Keratinocyte (primary cell): Measurements from ENCODE around the gene PSD. TPM values are rescaled to one million over a fixed set of nuclear protein-coding genes. Genes with fewer than 3 reads are reported as not detected.

Experiments
- DNase-seq: peaks from one replicate; pipeline ENCODE4 v3.0.0-alpha.2; 2011; ENCODE audit warnings: low read depth, missing footprints, low spot score
- FAIRE-seq: peaks from 2 replicates; lab custom pipeline; 2011; peaks lifted over from hg19 to GRCh38; lab: Jason Lieb, UNC
- H2AFZ ChIP-seq: 2 replicates; pipeline ENCODE4 v1.6.0; 2012; ENCODE audit warnings: low read length, control low read depth, inconsistent platforms; ENCODE audit not compliant: control insufficient read depth
- H3K27ac ChIP-seq: 2 replicates; pipeline ENCODE4 v1.5.1; 2011; ENCODE audit warnings: low read length; ENCODE audit not compliant: control insufficient read depth, insufficient read depth
- H3K27me3 ChIP-seq: 3 replicates; pipeline ENCODE4 v1.6.0; 2011; ENCODE audit warnings: low read length; ENCODE audit not compliant: control insufficient read depth, insufficient read depth; ENCODE audit errors: extremely low read depth
- H3K36me3 ChIP-seq, 2 experiments: 2 replicates in 1 of 2; 3 replicates in 1 of 2; pipeline ENCODE4 v1.5.1; 2011; ENCODE audit warnings: low read length in 2 of 2, mild to moderate bottlenecking in 1 of 2; ENCODE audit not compliant: control insufficient read depth in 2 of 2, insufficient read depth in 2 of 2; ENCODE audit errors: extremely low read depth in 1 of 2
- H3K4me1 ChIP-seq: 3 replicates; pipeline ENCODE4 v1.5.1; 2011; ENCODE audit warnings: low read length; ENCODE audit not compliant: control insufficient read depth, insufficient read depth; ENCODE audit errors: extremely low read depth
- H3K4me2 ChIP-seq: 3 replicates; pipeline ENCODE4 v1.6.0; 2011; ENCODE audit warnings: low read depth, low read length; ENCODE audit not compliant: control insufficient read depth, insufficient read depth; ENCODE audit errors: extremely low read depth
- H3K4me3 ChIP-seq, 3 experiments: fragments of 200-600 bp in 1 of 3; sonication (generic) in 1 of 3; 2 replicates in 2 of 3; 3 replicates in 1 of 3; pipeline ENCODE4 v1.5.1; 2011 to 2016; ENCODE audit warnings: low read length in 3 of 3, mild to moderate bottlenecking in 3 of 3, control low read depth in 2 of 3, inconsistent platforms in 1 of 3, low read depth in 1 of 3, mixed read lengths in 1 of 3, mixed run types in 1 of 3, moderate library complexity in 1 of 3; ENCODE audit not compliant: control insufficient read depth in 2 of 3, insufficient read depth in 2 of 3; ENCODE audit errors: extremely low read depth in 1 of 3
- H3K79me2 ChIP-seq: 2 replicates; pipeline ENCODE4 v1.6.0; 2012; ENCODE audit warnings: low read length; ENCODE audit not compliant: control insufficient read depth, insufficient read depth
- H3K9ac ChIP-seq: 3 replicates; pipeline ENCODE4 v1.6.0; 2011; ENCODE audit warnings: low read length; ENCODE audit not compliant: control insufficient read depth, insufficient read depth; ENCODE audit errors: extremely low read depth
- H3K9me1 ChIP-seq: 3 replicates; pipeline ENCODE4 v1.6.0; 2011; ENCODE audit warnings: low read length; ENCODE audit not compliant: control insufficient read depth, insufficient read depth; ENCODE audit errors: extremely low read depth
- H3K9me3 ChIP-seq: 2 replicates; pipeline ENCODE4 v1.5.1; 2012; ENCODE audit warnings: low read depth, low read length; ENCODE audit not compliant: control insufficient read depth
- H4K20me1 ChIP-seq: 3 replicates; pipeline ENCODE4 v1.6.0; 2011; ENCODE audit warnings: low read length; ENCODE audit not compliant: control insufficient read depth, insufficient read depth; ENCODE audit errors: extremely low read depth
- EZH2 ChIP-seq: IDR thresholded peaks from one replicate; pipeline ENCODE4 v1.6.1; 2012; ENCODE audit warnings: inconsistent platforms, mild to moderate bottlenecking, low read length, moderate library complexity
- dilution Hi-C: fragments of 300-500 bp; cut with MboI; formaldehyde crosslinking; loops from one replicate; pipeline ENCODE4 v1.7.0; 2020; ENCODE audit warnings: low sequenced_read_pairs; ENCODE audit not compliant: extremely low pct_ligation_motif_present
- polyA plus RNA-seq, 5 experiments: library from polyadenylated mRNA; depleted of rRNA in 3 of 5; stranded (reverse) in 3 of 5; stranded (forward) in 1 of 5; unstranded in 1 of 5; fragments of >200 nt; gene quantifications; 1 replicate in 1 of 5; 2 replicates in 3 of 5; 3 replicates in 1 of 5; pipeline versions ENCODE4 v1.2.1 to v1.2.3, GENCODE V29; 2011 to 2012; ENCODE audit warnings: missing spikeins in 2 of 5, low read depth in 1 of 5, low replicate concordance in 1 of 5
- TF ChIP-seq, protein P1 (sequence below), 3 experiments: IDR thresholded peaks in 1 of 3; conservative IDR thresholded peaks in 1 of 3; optimal IDR thresholded peaks in 1 of 3; 2 replicates in 2 of 3; 3 replicates in 1 of 3; pipeline versions ENCODE3 to v1.5.1; 2011; ENCODE audit warnings: low read length in 3 of 3, mild to moderate bottlenecking in 3 of 3, moderate library complexity in 2 of 3, control low read depth in 1 of 3, inconsistent platforms in 1 of 3; ENCODE audit not compliant: insufficient read depth in 2 of 3; ENCODE audit errors: extremely low read depth in 1 of 3

Gene PSD
- polyA plus RNA-seq, 1 donor (not counting 4 experiments of a cell fraction or from before 2014, with no cell fraction given) = 0.10 TPM

DNA sequence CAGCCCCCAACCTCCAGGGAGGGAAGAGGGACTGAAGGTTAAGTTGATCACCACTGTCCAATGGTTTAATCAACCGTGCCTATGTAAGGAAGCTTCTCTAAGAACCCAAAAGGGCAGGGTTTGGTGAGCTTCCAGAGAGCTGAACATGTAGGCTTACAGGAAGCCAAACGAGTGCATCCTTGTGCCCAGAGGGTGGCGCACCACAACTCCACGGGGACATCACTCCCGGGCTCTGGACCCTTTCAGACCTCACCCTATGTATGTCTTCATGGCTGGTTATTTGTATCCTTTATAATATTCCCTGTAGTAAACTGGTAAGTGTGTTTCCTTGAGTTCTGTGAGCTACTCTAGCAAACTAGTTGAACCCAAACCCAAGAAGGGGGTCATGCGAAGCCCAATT is 34.5 kb downstream of the PSD start:
- Histone ChIP-seq H3K27me3 (no peaks in the 10 kb centered on the region), H3K79me2 (no peaks in the 10 kb centered on the region), H3K4me2 (no peak overlapping the region), H3K9ac (no peak overlapping the region), H3K9me3 (no peaks in the 10 kb centered on the region), H3K27ac (no peak overlapping the region), H4K20me1 (no peaks in the 10 kb centered on the region), H2AFZ (no peak overlapping the region), H3K4me1 (no peaks in the 10 kb centered on the region), H3K4me3 (no peak overlapping the region), H3K36me3 (peaks cover 18 to 32% of the 10 kb centered on the region in 2 experiments), H3K9me1 (no peaks in the 10 kb centered on the region)
- DNase-seq (no peak), FAIRE-seq (no peak)
- dilution Hi-C loops = no loop called here
- TF ChIP-seq, protein P1, sequence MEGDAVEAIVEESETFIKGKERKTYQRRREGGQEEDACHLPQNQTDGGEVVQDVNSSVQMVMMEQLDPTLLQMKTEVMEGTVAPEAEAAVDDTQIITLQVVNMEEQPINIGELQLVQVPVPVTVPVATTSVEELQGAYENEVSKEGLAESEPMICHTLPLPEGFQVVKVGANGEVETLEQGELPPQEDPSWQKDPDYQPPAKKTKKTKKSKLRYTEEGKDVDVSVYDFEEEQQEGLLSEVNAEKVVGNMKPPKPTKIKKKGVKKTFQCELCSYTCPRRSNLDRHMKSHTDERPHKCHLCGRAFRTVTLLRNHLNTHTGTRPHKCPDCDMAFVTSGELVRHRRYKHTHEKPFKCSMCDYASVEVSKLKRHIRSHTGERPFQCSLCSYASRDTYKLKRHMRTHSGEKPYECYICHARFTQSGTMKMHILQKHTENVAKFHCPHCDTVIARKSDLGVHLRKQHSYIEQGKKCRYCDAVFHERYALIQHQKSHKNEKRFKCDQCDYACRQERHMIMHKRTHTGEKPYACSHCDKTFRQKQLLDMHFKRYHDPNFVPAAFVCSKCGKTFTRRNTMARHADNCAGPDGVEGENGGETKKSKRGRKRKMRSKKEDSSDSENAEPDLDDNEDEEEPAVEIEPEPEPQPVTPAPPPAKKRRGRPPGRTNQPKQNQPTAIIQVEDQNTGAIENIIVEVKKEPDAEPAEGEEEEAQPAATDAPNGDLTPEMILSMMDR (optimal IDR thresholded peaks at IDR 0.05 in 1 of 3, IDR thresholded peaks at IDR 0.05 in 1 of 3, conservative IDR thresholded peaks at IDR 0.05 in 1 of 3; ENCODE audit: extremely low read depth in 1 of 3, insufficient read depth in 2 of 3, low read length in 3 of 3) = peak in 2 of 3 experiments; percentile 19 to 34
- no peak for TF ChIP-seq EZH2

DNA sequence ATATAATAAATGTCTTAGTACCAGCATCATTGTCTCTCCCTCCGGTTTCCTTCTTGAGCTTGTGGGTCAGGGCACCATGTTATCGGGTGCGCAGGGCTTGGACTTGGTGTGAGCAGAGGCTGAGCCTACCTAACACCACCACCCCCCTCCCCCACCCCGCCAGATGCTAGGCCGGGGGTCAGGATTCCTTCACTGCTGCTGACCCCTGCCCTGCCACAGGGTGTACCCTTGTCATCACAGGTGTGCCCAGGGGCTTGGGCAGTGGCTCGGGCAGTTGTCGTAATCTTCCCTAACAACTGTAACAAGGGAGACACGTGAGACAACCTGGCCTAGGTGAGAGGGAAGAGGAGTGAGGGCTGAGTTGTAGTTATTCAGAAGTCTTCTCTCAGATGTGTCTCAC is 35.7 kb downstream of the PSD start:
- FAIRE-seq = no peak
- H3K9me3 ChIP-seq = no peaks in the 10 kb centered on the region

More for the DNA sequence above, 35.7 kb downstream of the PSD start:
- no peaks in the 10 kb centered on the region for H3K79me2 ChIP-seq
- no peak overlapping the region for H3K4me2 ChIP-seq
- H3K36me3 ChIP-seq = peaks cover 20 to 33% of the 10 kb centered on the region in 2 experiments
- no peak for DNase-seq
- no peaks in the 10 kb centered on the region for H3K27me3 ChIP-seq
- no peaks in the 10 kb centered on the region for H3K4me1 ChIP-seq
- no peak overlapping the region for H2AFZ ChIP-seq
- no peak overlapping the region for H3K4me3 ChIP-seq
- no peaks in the 10 kb centered on the region for H3K9me1 ChIP-seq
- H3K27ac ChIP-seq = no peak overlapping the region
- TF ChIP-seq, protein P1 (optimal IDR thresholded peaks at IDR 0.05 in 1 of 3, IDR thresholded peaks at IDR 0.05 in 1 of 3, conservative IDR thresholded peaks at IDR 0.05 in 1 of 3; ENCODE audit: extremely low read depth in 1 of 3, insufficient read depth in 2 of 3, low read length in 3 of 3) = no peak
- no peak for TF ChIP-seq EZH2
- H4K20me1 ChIP-seq = no peaks in the 10 kb centered on the region
- dilution Hi-C loops = no loop called here
- no peak overlapping the region for H3K9ac ChIP-seq
